Measurements from ENCODE around the gene FNDC1. TPM values are rescaled to one million over a fixed set of nuclear protein-coding genes. Genes with fewer than 3 reads are reported as not detected.
"Not testable (repeated sequence)": the region's sequence is repeated elsewhere in the genome, so short reads cannot be mapped to it uniquely, and the experiment has no call there.

Gene FNDC1
- polyA plus RNA-seq (2012; ENCODE audit: insufficient read depth, insufficient read length, low read depth), result not detected

GRCh38 chr6:159169193-159169555, at the start of gene FNDC1:
FNDC1 (plus strand) TSS chr6:159169400; CDS start chr6:159169597, 197 bp downstream.
- DNase-seq, result peak; percentile 71
- Histone ChIP-seq H3K9me3 (no peaks in the 10 kb centered on the region), H3K36me3 (no peaks in the 10 kb centered on the region), H3K4me3 (ENCODE audit: low read depth, low read length) (peak within 1 kb of the TSS; percentile 8), H3K27me3 (peaks cover 100% of the 10 kb centered on the region), H3K4me1 (no peaks in the 10 kb centered on the region)
- TF ChIP-seq CTCF (IDR thresholded peaks at IDR 0.05; ENCODE audit: low read depth, low read length), result peak; percentile 9; the same call in 1 of the 2 replicates

- TF ChIP-seq CTCF (IDR thresholded peaks at IDR 0.05; ENCODE audit: low read depth, low read length), result no peak
- no peak overlapping the region for H3K4me3 ChIP-seq (ENCODE audit: low read depth, low read length)
- H3K27me3 ChIP-seq, result no peaks in the 10 kb centered on the region; the same call in 1 of the 2 replicates
- no peak for DNase-seq
- no peaks in the 10 kb centered on the region for H3K4me1 ChIP-seq
- no peaks in the 10 kb centered on the region; the same call in 1 of the 2 replicates for H3K9me3 ChIP-seq
- H3K36me3 ChIP-seq, result no peaks in the 10 kb centered on the region
Observed at GRCh38 chr6:159119791-159120190, 49.4 kb upstream of the FNDC1 start.

GRCh38 chr6:159121486-159121885, 47.7 kb upstream of the FNDC1 start:
- H3K4me3 ChIP-seq (ENCODE audit: low read depth, low read length), result no peak overlapping the region
- no peaks in the 10 kb centered on the region; the same call in 1 of the 2 replicates for H3K9me3 ChIP-seq
- H3K27me3 ChIP-seq, result no peaks in the 10 kb centered on the region; the same call in 1 of the 2 replicates
- no peak for DNase-seq
- TF ChIP-seq CTCF (IDR thresholded peaks at IDR 0.05; ENCODE audit: low read depth, low read length), result no peak
- no peaks in the 10 kb centered on the region for H3K36me3 ChIP-seq
- no peaks in the 10 kb centered on the region for H3K4me1 ChIP-seq

GRCh38 chr6:159122453-159122852, 46.7 kb upstream of the FNDC1 start:
- Histone ChIP-seq H3K4me1 (no peaks in the 10 kb centered on the region), H3K27me3 (no peaks in the 10 kb centered on the region; the same call in 1 of the 2 replicates), H3K36me3 (no peaks in the 10 kb centered on the region), H3K4me3 (ENCODE audit: low read depth, low read length) (no peak overlapping the region), H3K9me3 (no peaks in the 10 kb centered on the region; the same call in 1 of the 2 replicates)
- no peak for DNase-seq
- no peak for TF ChIP-seq CTCF (IDR thresholded peaks at IDR 0.05; ENCODE audit: low read depth, low read length)

- not testable (repeated sequence) for DNase-seq; H3K27me3 ChIP-seq; H3K4me3 ChIP-seq (ENCODE audit: low read depth, low read length)
Observed at GRCh38 chr6:159123831-159124230, 45.4 kb upstream of the FNDC1 start.

GRCh38 chr6:159125014-159125609, 44.1 kb upstream of the FNDC1 start:
- Histone ChIP-seq H3K4me1 (no peaks in the 10 kb centered on the region), H3K4me3 (ENCODE audit: low read depth, low read length) (no peak overlapping the region), H3K27me3 (no peaks in the 10 kb centered on the region), H3K36me3 (no peaks in the 10 kb centered on the region), H3K9me3 (no peaks in the 10 kb centered on the region)
- no peak for DNase-seq
- peak; percentile 48 for TF ChIP-seq CTCF (IDR thresholded peaks at IDR 0.05; ENCODE audit: low read depth, low read length)

More at GRCh38 chr6:159123831-159124230, 45.4 kb upstream of the FNDC1 start:
- H3K36me3 ChIP-seq, H3K9me3 ChIP-seq, H3K4me1 ChIP-seq: not testable (repeated sequence)

All from BE2C (cell line).